C1 segment of cervical spinal cord (tissue), 14 donors: ENCODE measurements around the gene TAGLN3.

Experiments used
- DNase-seq, 14 donors: peaks; one replicate each; lab custom pipeline; 2025; lab: John Stamatoyannopoulos, UW

Gene TAGLN3

DNA sequence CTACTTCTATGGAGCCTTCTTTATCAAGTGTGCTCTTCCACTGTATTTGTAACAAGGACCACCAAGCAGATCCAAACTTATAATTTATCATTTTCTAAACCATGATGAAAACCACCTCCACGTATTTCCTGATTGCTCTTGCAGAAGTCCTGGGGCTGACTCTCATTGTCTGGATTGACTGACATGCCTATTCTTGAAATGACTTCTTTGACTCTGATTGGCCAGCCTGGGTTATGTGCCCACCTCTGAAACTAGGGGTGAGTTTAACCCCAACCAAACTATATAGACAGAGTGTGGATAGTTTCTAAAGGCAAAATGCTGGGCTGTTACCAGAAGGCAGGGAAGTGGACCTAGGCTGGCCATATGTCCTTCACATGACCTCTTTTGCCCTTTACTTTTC lies 48.5 kb downstream of the TAGLN3 start:
- no peak for DNase-seq

GRCh38 chr3:112048911-112049310 lies 50.2 kb downstream of the TAGLN3 start:
- DNase-seq: no peak

DNA sequence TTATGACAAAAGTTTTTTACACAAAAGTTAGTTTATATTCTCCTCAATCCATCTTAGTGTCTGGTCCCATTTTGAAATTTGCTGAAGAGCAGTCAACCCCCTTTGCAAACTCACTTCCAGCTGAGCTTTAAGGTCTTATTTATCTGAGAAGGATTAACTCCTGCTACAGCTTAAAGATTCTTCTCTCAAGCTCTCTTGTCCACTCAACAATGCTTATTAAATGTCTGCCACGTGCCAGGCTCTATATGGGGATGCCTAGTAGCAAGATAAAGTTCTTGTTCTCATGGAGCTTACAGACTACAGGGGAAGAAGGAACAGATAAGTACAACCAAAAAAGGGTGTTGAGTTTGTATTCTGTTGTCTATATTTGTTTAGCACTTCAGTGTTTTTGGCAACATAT lies 54.5 kb downstream of the TAGLN3 start:
- no peak for DNase-seq

DNA sequence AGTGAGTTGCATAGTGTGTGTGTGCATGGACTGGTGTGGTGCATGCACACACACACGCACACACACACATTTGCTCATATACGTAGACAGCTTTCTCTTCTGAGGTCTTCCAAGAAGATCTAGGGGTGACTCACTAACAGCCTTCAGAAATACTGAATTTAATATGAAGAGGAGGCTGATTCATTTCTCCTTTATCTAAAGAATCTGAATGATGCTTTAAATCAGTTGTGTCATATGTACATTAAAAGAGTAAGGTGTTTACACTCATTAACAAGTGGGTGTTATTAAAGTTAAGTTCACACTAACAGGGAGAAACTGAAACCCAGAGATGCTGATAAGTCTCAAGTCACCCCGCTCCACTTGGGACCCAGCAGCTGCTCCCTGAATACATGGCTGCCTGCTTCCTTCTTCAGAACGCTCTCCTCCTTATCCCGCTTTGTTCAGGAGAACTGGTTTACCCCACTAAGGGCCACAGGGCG lies 57.8 kb downstream of the TAGLN3 start:
- no peak for DNase-seq

GRCh38 chr3:112059497-112059896 lies 60.8 kb downstream of the TAGLN3 start:
- no peak for DNase-seq

GRCh38 chr3:112061152-112061551 lies 62.4 kb downstream of the TAGLN3 start:
- no peak for DNase-seq
